ENCODE data around the gene ZNRF1. TPM values are rescaled to one million over a fixed set of nuclear protein-coding genes. Genes with fewer than 3 reads are reported as not detected.

ZNRF1 gene
- total and polyA plus RNA-seq, 2 of the 8 experiments (the other 6 are each of a cell fraction or from before 2014, with no cell fraction given): 33.5 to 52.9 TPM

- CTCF ChIA-PET (ENCODE audit: partially characterized antibody): interaction anchor here (0.7 to 13.7 kb wide), 12 partner anchors 7 to 376 kb away, joined by 3 to 90 read pairs (median 6); partner anchors contain the start of genes LDHD and ZNRF1
Measured at GRCh38 chr16:75088934-75089333, 90.1 kb downstream of the ZNRF1 start.

More at GRCh38 chr16:75088934-75089333, 90.1 kb downstream of the ZNRF1 start:
- Histone ChIP-seq H4K8ac (ENCODE audit: extremely low read depth, insufficient read depth, low read length) (no peak overlapping the region), H3K36me3 (ENCODE audit: control insufficient read depth in 2 of 4, insufficient read depth in 4 of 4, low read length in 3 of 4) (no peaks in the 10 kb centered on the region; a peak in 1 of 8 replicates), H3K27me3 (replicated peaks in 1 of 4; ENCODE audit: control insufficient read depth in 3 of 4, extremely low read depth in 1 of 4, insufficient read depth in 3 of 4, low read length in 3 of 4) (no peaks in the 10 kb centered on the region), H3K56ac (replicated peaks; ENCODE audit: insufficient read length, low read depth, low read length) (no peak overlapping the region), H3K14ac (ENCODE audit: insufficient read length) (no peak overlapping the region), H3K9ac (replicated peaks in 1 of 4; ENCODE audit: extremely low read depth in 1 of 4, low read depth in 3 of 4, low read length in 3 of 4) (no peak overlapping the region), H3K4me1 (replicated peaks in 1 of 4; ENCODE audit: control insufficient read depth in 3 of 4, insufficient read depth in 4 of 4, low read length in 3 of 4) (peaks cover 0 to 21% (median 9%) of the 10 kb centered on the region in 4 experiments; a peak in 5 of 7 replicates), H2BK12ac (ENCODE audit: low read depth, low read length) (no peak overlapping the region), H2BK5ac (ENCODE audit: low read depth, low read length) (no peak overlapping the region), H4K20me1 (replicated peaks in 1 of 2; ENCODE audit: control insufficient read depth in 1 of 2, insufficient read depth in 2 of 2, low read length in 2 of 2) (peaks cover 6 to 16% of the 10 kb centered on the region in 2 experiments), H3K4ac (replicated peaks; ENCODE audit: insufficient read length, low read depth, low read length) (no peak overlapping the region), H3K23ac (ENCODE audit: insufficient read length) (no peak overlapping the region), H3K9me3 (ENCODE audit: insufficient read depth in 2 of 2, low read depth in 1 of 2, low read length in 1 of 2) (no peaks in the 10 kb centered on the region), H3K18ac (ENCODE audit: extremely low read depth, low read length) (no peak overlapping the region), H2BK120ac (replicated peaks; ENCODE audit: low read depth, low read length) (no peak overlapping the region), H3K27ac (ENCODE audit: low read depth, low read length) (no peak overlapping the region), H3K79me2 (ENCODE audit: control insufficient read depth in 1 of 2, insufficient read depth in 2 of 2, low read length in 2 of 2) (peaks cover 3 to 79% of the 10 kb centered on the region in 2 experiments; a peak in 3 of 4 replicates), H3K4me2 (ENCODE audit: insufficient read depth in 1 of 2, low read depth in 2 of 2, low read length in 2 of 2) (no peak overlapping the region), H2AK5ac (ENCODE audit: low read depth, low read length) (no peak overlapping the region), H3K79me1 (ENCODE audit: low read depth, low read length) (peaks cover 7% of the 10 kb centered on the region; the same call in 1 of the 2 replicates), H2BK20ac (ENCODE audit: low read length) (no peak overlapping the region), H2AFZ (ENCODE audit: low read length) (no peak overlapping the region), H4K5ac (ENCODE audit: insufficient read length, low read depth, low read length) (no peak overlapping the region), H2BK15ac (ENCODE audit: low read length) (no peak overlapping the region), H4K91ac (replicated peaks; ENCODE audit: insufficient read length, low read length) (no peak overlapping the region), H3K4me3 (ENCODE audit: extremely low read depth in 1 of 4, insufficient read depth in 2 of 4, low read depth in 3 of 4, low read length in 4 of 4) (no peak overlapping the region), H3K23me2 (ENCODE audit: low read depth, low read length) (no peaks in the 10 kb centered on the region)
- DNase-seq (ENCODE audit: low read depth in 1 of 2, low spot score in 2 of 2) (no peak), FAIRE-seq (no peak)
- POLR2A ChIA-PET (ENCODE audit: partially characterized antibody): no interaction called here
- no peak for TF ChIP-seq BRCA1 (IDR thresholded peaks at IDR 0.05; ENCODE audit: low read depth, low read length)
- 83% methylated on average over 8 of the region's 8 CpGs; no CpG with 5 or more reads in 1 of the 2 experiments for WGBS, 2 experiments (ENCODE audit: extremely low coverage in 1 of 2, insufficient coverage in 1 of 2, insufficient read length in 1 of 2, insufficient replicate concordance in 2 of 2, low coverage in 1 of 2, low lambda C conversion rate in 2 of 2, missing lambda C conversion rate in 1 of 2)

All from H1 (cell line).